Breast epithelium (tissue), 4 donors: ENCODE data around the gene TENM3. TPM values are rescaled to one million over a fixed set of nuclear protein-coding genes. Genes with fewer than 3 reads are reported as not detected.

Experiments
- DNase-seq, 2 donors: peaks; one replicate each; pipeline ENCODE4 v3.0.0-alpha.2; 2019; ENCODE audit warnings: low spot score in 2 of 2
- H3K27ac ChIP-seq, 2 donors: fragments of 200-600 bp; sonication (generic) in 1 of 2; one replicate each; pipeline ENCODE4 v1.5.1; 2016 to 2019; ENCODE audit warnings: mild to moderate bottlenecking in 1 of 2
- H3K27me3 ChIP-seq, 2 donors: fragments of 200-600 bp; sonication (generic) in 1 of 2; one replicate each; pipeline versions ENCODE4 v1.5.1 to v1.6.0; 2017 to 2019; ENCODE audit warnings: control low read depth in 1 of 2, mild to moderate bottlenecking in 1 of 2
- H3K36me3 ChIP-seq: fragments of 200-600 bp; one replicate; pipeline ENCODE4 v1.5.1; 2019
- H3K4me1 ChIP-seq, 2 donors: fragments of 200-600 bp; sonication (generic); one replicate each; pipeline ENCODE4 v1.5.1; 2016 to 2019; ENCODE audit warnings: control low read depth in 1 of 2
- H3K4me3 ChIP-seq, 3 donors: fragments of 200-600 bp; sonication (generic); 1 replicate in 2 of 3; 2 replicates in 1 of 3; pipeline ENCODE4 v1.5.1; 2016 to 2019; ENCODE audit warnings: mild to moderate bottlenecking in 3 of 3, moderate library complexity in 2 of 3
- H3K9me3 ChIP-seq, 2 donors: fragments of 200-600 bp; sonication (generic) in 1 of 2; one replicate each; pipeline ENCODE4 v1.5.1; 2016 to 2019; ENCODE audit warnings: control low read depth in 1 of 2
- CTCF ChIP-seq, 3 donors: fragments of 450-650 bp; IDR thresholded peaks; one replicate each; pipeline ENCODE4 v1.5.1; 2016 to 2017; ENCODE audit warnings: antibody characterized with exemption in 3 of 3, mild to moderate bottlenecking in 3 of 3, moderate library complexity in 3 of 3
- POLR2A ChIP-seq: fragments of 450-650 bp; IDR thresholded peaks from one replicate; pipeline ENCODE4 v1.6.1; 2016; ENCODE audit warnings: antibody characterized with exemption, mild to moderate bottlenecking, moderate library complexity
- POLR2AphosphoS5 ChIP-seq, 3 donors: sonication (generic); formaldehyde crosslinking; IDR thresholded peaks; one replicate each; pipeline ENCODE4 v1.6.1; 2017; ENCODE audit warnings: antibody characterized with exemption in 3 of 3
- intact Hi-C: fragments of 100-400 bp; cut with DNase I; formaldehyde crosslinking; loops from one replicate; pipeline ENCODE4 v1.15.1; 2023; ENCODE audit warnings: low total_unique reads
- total RNA-seq, 3 donors: library from RNA; depleted of rRNA; stranded (reverse); fragments of >200 nt; gene quantifications; one replicate each; pipeline ENCODE4 v1.1.0, GENCODE V29; 2016

The TENM3 gene
- total RNA-seq, 3 donors from 2014 or later = 4.6 to 30.6 (median 8.8) TPM

- no peaks in the 10 kb centered on the region for H3K36me3 ChIP-seq
- no peak for DNase-seq
- H3K9me3 ChIP-seq = no peaks in the 10 kb centered on the region
- no peak overlapping the region for H3K4me3 ChIP-seq
- no peak for TF ChIP-seq CTCF (IDR thresholded peaks at IDR 0.05)
- TF ChIP-seq POLR2AphosphoS5 (IDR thresholded peaks at IDR 0.05) = no peak
- TF ChIP-seq POLR2A = no peak
- no peak overlapping the region for H3K27ac ChIP-seq
- intact Hi-C loops = loop anchor here (10.0 kb wide), 1 partner anchor 1915 kb away; no protein-coding TSS in a partner anchor
- H3K27me3 ChIP-seq = no peaks in the 10 kb centered on the region
- no peaks in the 10 kb centered on the region for H3K4me1 ChIP-seq
Observed at GRCh38 chr4:182600093-182600492, 356.9 kb downstream of the TENM3 start.

GRCh38 chr4:182600856-182601255 is 357.7 kb downstream of the TENM3 start:
- DNase-seq = no peak
- Histone ChIP-seq H3K4me3 (no peak overlapping the region), H3K27ac (no peak overlapping the region), H3K27me3 (no peaks in the 10 kb centered on the region), H3K36me3 (no peaks in the 10 kb centered on the region), H3K4me1 (no peaks in the 10 kb centered on the region), H3K9me3 (no peaks in the 10 kb centered on the region)
- intact Hi-C loops = loop anchor here (10.0 kb wide), 1 partner anchor 1916 kb away; no protein-coding TSS in a partner anchor
- no peak for TF ChIP-seq POLR2A
- TF ChIP-seq CTCF (IDR thresholded peaks at IDR 0.05) = no peak
- TF ChIP-seq POLR2AphosphoS5 (IDR thresholded peaks at IDR 0.05) = no peak

GRCh38 chr4:182604161-182604622 is 361.0 kb downstream of the TENM3 start:
- intact Hi-C loops = loop anchor here (10.0 kb wide), 1 partner anchor 1919 kb away; no protein-coding TSS in a partner anchor
- H3K9me3 ChIP-seq = no peaks in the 10 kb centered on the region
- no peaks in the 10 kb centered on the region for H3K27me3 ChIP-seq
- no peaks in the 10 kb centered on the region for H3K36me3 ChIP-seq
- H3K27ac ChIP-seq = no peak overlapping the region
- TF ChIP-seq POLR2AphosphoS5 (IDR thresholded peaks at IDR 0.05) (no peak), CTCF (IDR thresholded peaks at IDR 0.05) (no peak), POLR2A (no peak)
- DNase-seq = no peak
- H3K4me1 ChIP-seq = no peaks in the 10 kb centered on the region
- no peak overlapping the region for H3K4me3 ChIP-seq

- Histone ChIP-seq H3K4me1 (no peaks in the 10 kb centered on the region), H3K27me3 (no peaks in the 10 kb centered on the region), H3K36me3 (no peaks in the 10 kb centered on the region), H3K9me3 (no peaks in the 10 kb centered on the region), H3K27ac (no peak overlapping the region), H3K4me3 (no peak overlapping the region)
- intact Hi-C loops = loop anchor here (10.0 kb wide), 1 partner anchor 1920 kb away; no protein-coding TSS in a partner anchor
- no peak for DNase-seq
- TF ChIP-seq POLR2AphosphoS5 (IDR thresholded peaks at IDR 0.05) (no peak), POLR2A (no peak), CTCF (IDR thresholded peaks at IDR 0.05) (no peak)
Observed at GRCh38 chr4:182604953-182605352, 361.8 kb downstream of the TENM3 start.

- intact Hi-C loops = loop anchor here (10.0 kb wide), 1 partner anchor 1924 kb away; no protein-coding TSS in a partner anchor
- H3K4me1 ChIP-seq = no peaks in the 10 kb centered on the region
- no peaks in the 10 kb centered on the region for H3K27me3 ChIP-seq
- no peak for DNase-seq
- no peak overlapping the region for H3K27ac ChIP-seq
- H3K36me3 ChIP-seq = no peaks in the 10 kb centered on the region
- H3K4me3 ChIP-seq = no peak overlapping the region
- no peaks in the 10 kb centered on the region for H3K9me3 ChIP-seq
- no peak for TF ChIP-seq POLR2A
- TF ChIP-seq CTCF (IDR thresholded peaks at IDR 0.05) = no peak
- TF ChIP-seq POLR2AphosphoS5 (IDR thresholded peaks at IDR 0.05) = no peak
Observed at GRCh38 chr4:182608525-182608924, 365.3 kb downstream of the TENM3 start.
